ENCODE measurements around the gene TPM1. TPM values are rescaled to one million over a fixed set of nuclear protein-coding genes. Genes with fewer than 3 reads are reported as not detected.

The TPM1 gene
- total and polyA plus RNA-seq, 9 of the 15 experiments (the other 6 are each of a cell fraction or from before 2014, with no cell fraction given) = 8.1 to 53.9 (median 43.1) TPM

DNA sequence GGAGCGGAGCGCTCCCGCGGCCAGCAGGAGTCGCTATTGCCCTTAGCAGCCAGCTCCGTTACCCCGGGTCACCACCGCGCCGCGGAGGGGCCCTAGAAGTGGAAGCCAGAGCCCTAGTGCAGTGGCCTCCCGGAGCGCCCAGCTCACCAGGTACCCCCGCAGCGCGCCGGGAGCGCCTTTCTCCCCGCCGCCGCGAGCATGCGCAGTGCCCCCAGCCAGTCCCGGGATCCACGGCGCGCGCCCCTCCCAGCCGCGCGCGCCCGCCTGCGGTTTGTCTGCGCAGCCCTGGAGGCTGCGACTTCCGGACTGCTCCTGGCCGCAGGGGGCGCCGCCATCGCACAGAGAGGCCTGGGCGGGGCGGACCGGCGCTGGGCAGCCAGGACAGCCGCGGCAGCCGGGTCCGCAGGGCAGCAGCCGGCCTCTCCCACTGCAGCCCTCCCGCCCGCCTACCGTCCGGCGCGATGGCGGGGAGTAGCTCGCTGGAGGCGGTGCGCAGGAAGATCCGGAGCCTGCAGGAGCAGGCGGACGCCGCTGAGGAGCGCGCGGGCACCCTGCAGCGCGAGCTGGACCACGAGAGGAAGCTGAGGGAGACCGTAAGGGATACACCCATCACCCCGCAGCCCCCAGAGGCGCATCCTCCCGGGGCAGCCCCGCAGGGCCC lies 5.7 kb downstream of the TPM1 start (continued):
- TF ChIP-seq, protein P1, sequence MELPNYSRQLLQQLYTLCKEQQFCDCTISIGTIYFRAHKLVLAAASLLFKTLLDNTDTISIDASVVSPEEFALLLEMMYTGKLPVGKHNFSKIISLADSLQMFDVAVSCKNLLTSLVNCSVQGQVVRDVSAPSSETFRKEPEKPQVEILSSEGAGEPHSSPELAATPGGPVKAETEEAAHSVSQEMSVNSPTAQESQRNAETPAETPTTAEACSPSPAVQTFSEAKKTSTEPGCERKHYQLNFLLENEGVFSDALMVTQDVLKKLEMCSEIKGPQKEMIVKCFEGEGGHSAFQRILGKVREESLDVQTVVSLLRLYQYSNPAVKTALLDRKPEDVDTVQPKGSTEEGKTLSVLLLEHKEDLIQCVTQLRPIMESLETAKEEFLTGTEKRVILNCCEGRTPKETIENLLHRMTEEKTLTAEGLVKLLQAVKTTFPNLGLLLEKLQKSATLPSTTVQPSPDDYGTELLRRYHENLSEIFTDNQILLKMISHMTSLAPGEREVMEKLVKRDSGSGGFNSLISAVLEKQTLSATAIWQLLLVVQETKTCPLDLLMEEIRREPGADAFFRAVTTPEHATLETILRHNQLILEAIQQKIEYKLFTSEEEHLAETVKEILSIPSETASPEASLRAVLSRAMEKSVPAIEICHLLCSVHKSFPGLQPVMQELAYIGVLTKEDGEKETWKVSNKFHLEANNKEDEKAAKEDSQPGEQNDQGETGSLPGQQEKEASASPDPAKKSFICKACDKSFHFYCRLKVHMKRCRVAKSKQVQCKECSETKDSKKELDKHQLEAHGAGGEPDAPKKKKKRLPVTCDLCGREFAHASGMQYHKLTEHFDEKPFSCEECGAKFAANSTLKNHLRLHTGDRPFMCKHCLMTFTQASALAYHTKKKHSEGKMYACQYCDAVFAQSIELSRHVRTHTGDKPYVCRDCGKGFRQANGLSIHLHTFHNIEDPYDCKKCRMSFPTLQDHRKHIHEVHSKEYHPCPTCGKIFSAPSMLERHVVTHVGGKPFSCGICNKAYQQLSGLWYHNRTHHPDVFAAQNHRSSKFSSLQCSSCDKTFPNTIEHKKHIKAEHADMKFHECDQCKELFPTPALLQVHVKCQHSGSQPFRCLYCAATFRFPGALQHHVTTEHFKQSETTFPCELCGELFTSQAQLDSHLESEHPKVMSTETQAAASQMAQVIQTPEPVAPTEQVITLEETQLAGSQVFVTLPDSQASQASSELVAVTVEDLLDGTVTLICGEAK (IDR thresholded peaks at IDR 0.05) = 0 out of 2 replicates have a peak, but pooled peaks have one; percentile 12
- TF ChIP-seq, protein P1 (CRISPR knock-in tag; IDR thresholded peaks at IDR 0.05) = no peak
- peak; percentile 81 for TF ChIP-seq ATF7 (IDR thresholded peaks at IDR 0.05)
- no peak for TF ChIP-seq PURB (CRISPR knock-in tag; IDR thresholded peaks at IDR 0.05; ENCODE audit: low read depth)
- TF ChIP-seq HCFC1 (IDR thresholded peaks at IDR 0.05; ENCODE audit: low read depth, low read length) = peak; percentile 50; the same call in 1 of the 2 replicates
- no peak for TF ChIP-seq ZNF311 (CRISPR knock-in tag; IDR thresholded peaks at IDR 0.05)
- TF ChIP-seq ZNF583 (CRISPR knock-in tag; IDR thresholded peaks at IDR 0.05) = no peak
- peak; percentile 42; the same call in 1 of the 2 replicates for TF ChIP-seq ZNF24 (IDR thresholded peaks at IDR 0.05)
- TF ChIP-seq, protein P2, sequence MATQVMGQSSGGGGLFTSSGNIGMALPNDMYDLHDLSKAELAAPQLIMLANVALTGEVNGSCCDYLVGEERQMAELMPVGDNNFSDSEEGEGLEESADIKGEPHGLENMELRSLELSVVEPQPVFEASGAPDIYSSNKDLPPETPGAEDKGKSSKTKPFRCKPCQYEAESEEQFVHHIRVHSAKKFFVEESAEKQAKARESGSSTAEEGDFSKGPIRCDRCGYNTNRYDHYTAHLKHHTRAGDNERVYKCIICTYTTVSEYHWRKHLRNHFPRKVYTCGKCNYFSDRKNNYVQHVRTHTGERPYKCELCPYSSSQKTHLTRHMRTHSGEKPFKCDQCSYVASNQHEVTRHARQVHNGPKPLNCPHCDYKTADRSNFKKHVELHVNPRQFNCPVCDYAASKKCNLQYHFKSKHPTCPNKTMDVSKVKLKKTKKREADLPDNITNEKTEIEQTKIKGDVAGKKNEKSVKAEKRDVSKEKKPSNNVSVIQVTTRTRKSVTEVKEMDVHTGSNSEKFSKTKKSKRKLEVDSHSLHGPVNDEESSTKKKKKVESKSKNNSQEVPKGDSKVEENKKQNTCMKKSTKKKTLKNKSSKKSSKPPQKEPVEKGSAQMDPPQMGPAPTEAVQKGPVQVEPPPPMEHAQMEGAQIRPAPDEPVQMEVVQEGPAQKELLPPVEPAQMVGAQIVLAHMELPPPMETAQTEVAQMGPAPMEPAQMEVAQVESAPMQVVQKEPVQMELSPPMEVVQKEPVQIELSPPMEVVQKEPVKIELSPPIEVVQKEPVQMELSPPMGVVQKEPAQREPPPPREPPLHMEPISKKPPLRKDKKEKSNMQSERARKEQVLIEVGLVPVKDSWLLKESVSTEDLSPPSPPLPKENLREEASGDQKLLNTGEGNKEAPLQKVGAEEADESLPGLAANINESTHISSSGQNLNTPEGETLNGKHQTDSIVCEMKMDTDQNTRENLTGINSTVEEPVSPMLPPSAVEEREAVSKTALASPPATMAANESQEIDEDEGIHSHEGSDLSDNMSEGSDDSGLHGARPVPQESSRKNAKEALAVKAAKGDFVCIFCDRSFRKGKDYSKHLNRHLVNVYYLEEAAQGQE (IDR thresholded peaks at IDR 0.05; ENCODE audit: borderline replicate concordance) = peak; percentile 97
- TF ChIP-seq, protein P2 (CRISPR knock-in tag; IDR thresholded peaks at IDR 0.05; ENCODE audit: low read depth) = 0 out of 2 replicates have a peak, but pooled peaks have one; percentile 48
- TF ChIP-seq KLF1 (tag; IDR thresholded peaks at IDR 0.05) = peak; percentile 90; the same call in 1 of the 2 replicates
- peak; percentile 66; the same call in 1 of the 2 replicates for TF ChIP-seq CC2D1A (IDR thresholded peaks at IDR 0.05)
